AG09309 (cell line): ENCODE results near the gene SETBP1.

Source experiments
- DNase-seq: peaks from one replicate; pipeline ENCODE4 v3.0.0-alpha.2; 2010; ENCODE audit warnings: low read depth
- H3K4me3 ChIP-seq: 2 replicates; pipeline ENCODE4 v1.5.1; 2011; ENCODE audit warnings: mild to moderate bottlenecking, low read depth, low read length, moderate library complexity; ENCODE audit not compliant: control insufficient read depth
- CTCF ChIP-seq: IDR thresholded peaks from 2 replicates; pipeline ENCODE4 v1.5.1; 2011; ENCODE audit warnings: mild to moderate bottlenecking, low read depth, low read length, inconsistent platforms; ENCODE audit not compliant: insufficient read depth, control insufficient read depth; ENCODE audit errors: missing control alignments

The SETBP1 gene

GRCh38 chr18:44897411-44897810, 216.7 kb downstream of the SETBP1 start:
- no peak for DNase-seq
- TF ChIP-seq CTCF: no peak
- no peak overlapping the region for H3K4me3 ChIP-seq

- H3K4me3 ChIP-seq: no peak overlapping the region
- TF ChIP-seq CTCF: no peak
- DNase-seq: no peak
Measured at GRCh38 chr18:44897816-44898215, 217.1 kb downstream of the SETBP1 start.

DNA sequence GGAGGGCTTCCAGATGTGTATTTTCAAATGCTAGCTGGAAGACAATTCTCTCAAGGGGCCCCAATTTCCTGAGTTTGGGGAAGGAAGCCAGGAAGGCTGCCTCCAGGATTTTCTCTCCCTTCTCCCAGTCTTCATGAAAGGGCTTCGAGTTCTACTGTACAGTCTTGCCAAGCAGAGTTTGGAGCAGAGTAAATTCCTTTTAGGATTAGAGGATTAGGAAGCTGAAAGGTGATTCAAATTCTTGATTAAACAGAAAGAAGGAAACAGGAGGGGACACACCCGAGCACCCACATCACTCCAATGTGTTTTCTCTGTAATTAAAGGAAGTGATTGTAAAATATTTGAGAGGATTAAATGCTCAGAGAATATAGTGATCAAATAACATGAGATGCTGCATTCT, 217.8 kb downstream of the SETBP1 start:
- no peak for TF ChIP-seq CTCF
- DNase-seq: no peak
- H3K4me3 ChIP-seq: no peak overlapping the region

- no peak for DNase-seq
- TF ChIP-seq CTCF: no peak
- no peak overlapping the region for H3K4me3 ChIP-seq
Measured at GRCh38 chr18:44899832-44900231, 219.1 kb downstream of the SETBP1 start.

DNA sequence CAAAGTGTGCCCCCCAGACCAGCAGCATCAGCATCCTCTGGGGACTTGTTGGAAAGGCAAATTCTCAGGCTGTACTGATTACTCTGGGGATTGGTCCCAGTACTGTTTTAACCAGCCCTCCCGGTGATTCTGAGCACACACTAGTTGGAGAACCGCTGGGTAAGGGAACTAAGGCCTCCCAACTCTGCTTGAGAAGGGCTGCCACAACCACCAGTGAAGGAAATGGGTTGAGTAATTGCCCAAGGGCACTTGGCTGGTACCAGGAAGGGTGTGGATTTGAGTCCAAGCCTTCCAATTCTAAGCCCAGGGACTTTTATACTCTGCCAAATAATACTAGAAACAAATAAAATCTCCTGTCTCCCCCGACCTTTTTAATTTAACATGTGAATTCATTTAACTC, 219.9 kb downstream of the SETBP1 start:
- TF ChIP-seq CTCF: no peak
- no peak overlapping the region for H3K4me3 ChIP-seq
- no peak for DNase-seq

- TF ChIP-seq CTCF: peak; percentile 33
- H3K4me3 ChIP-seq: no peak overlapping the region
- DNase-seq: no peak
Measured at GRCh38 chr18:44901283-44901682, 220.6 kb downstream of the SETBP1 start.

- DNase-seq: no peak
- TF ChIP-seq CTCF: no peak
- no peak overlapping the region for H3K4me3 ChIP-seq
Measured at GRCh38 chr18:44903327-44903726, 222.6 kb downstream of the SETBP1 start.
